Fibroblast of skin of back (primary cell): ENCODE measurements around the gene ITGAX.

ENCODE experiments used
- DNase-seq: peaks from one replicate; pipeline ENCODE4 v3.0.0-alpha.2; 2013

The ITGAX gene

GRCh38 chr16:31350275-31351005, 4.5 kb upstream of the ITGAX start:
- DNase-seq = no peak

- DNase-seq = no peak
Measured at GRCh38 chr16:31351246-31351941, 3.6 kb upstream of the ITGAX start.

DNA sequence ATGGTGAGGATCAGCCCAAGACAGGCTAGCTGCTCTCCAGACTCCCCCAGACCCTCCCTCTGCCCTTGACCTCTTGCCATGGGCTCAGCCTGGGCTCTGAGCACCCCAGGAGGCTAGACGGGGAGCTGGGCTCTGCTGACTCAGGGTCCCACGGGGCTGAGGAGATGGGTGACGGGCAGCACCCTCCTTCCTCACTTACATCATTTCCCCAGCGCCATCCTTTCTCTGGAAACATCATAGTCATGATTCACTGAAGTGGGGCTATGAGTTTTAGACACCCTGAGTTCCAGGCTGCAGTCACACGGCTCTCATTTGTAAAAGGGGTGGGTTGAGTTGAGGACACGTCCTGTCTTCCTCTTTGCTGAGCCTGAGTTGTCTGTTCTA, 3.0 kb upstream of the ITGAX start:
- no peak for DNase-seq

DNA sequence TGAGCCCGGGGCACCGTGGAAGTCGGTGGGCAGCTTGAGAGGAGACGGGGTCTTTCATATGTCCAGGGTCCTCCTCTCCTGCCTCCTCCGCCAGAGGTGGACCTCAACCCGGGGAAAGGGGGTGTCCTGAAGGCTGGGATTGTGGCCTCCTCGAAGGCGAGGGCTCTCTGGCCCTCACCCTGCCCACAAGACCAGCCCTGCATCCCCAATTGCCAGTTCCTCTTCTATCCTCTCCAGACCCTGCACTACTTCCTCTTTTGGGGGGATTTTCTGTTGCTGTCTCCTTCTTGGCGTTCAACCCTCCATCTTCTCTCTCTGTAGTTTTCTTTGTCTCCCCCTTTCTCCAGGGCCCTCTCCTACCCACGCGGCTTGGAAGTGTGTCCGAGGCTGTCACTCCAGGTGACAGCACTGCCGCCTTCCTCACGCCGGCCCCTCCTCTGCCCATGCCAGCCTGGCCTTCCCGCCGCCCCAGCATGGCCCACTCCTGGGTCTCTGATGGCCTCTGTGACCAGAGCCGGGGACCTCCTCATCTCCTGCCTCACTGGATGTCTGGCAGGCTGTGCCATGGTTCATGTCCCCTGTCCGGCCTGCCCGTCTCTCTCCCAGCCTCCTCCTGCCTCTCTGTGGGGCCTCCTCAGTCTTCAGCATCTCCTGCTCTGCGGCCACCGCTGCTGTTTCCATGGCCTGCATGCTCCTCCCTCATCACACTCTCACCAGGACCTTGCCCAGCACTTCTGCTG, 2.4 kb upstream of the ITGAX start:
- no peak for DNase-seq

DNA sequence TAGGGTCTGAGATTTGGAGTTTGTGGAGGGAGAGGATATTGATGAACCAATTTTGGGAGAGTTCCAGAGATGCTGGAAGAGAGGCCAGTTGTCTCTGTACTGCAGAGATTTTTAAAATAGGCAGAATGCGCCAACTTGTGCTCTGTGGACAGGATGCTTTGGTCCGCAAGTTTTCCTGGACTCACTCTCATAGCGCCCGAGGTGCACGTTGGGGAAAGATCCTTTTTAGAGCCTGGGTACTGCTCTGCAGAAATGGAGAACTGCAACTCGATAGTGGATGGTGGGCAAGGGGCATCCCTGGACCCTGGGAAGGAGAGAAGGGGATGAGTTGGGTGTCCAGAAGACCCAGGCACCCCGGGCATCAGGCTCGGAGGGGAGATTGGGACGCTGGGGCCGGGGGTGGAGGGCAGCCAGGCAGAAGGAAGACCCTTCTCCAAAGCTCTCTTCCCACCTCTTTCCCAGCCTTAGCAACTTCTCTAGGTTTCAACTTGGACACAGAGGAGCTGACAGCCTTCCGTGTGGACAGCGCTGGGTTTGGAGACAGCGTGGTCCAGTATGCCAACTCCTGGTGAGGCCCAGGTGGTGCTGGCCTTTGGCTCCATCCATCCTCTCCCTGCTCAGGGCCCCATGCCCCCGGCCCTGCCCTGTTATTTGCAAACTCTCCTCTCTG, 590 bp downstream of the ITGAX start:
- no peak for DNase-seq

- DNase-seq = no peak
Measured at GRCh38 chr16:31356566-31357323, 1.8 kb downstream of the ITGAX start.

DNA sequence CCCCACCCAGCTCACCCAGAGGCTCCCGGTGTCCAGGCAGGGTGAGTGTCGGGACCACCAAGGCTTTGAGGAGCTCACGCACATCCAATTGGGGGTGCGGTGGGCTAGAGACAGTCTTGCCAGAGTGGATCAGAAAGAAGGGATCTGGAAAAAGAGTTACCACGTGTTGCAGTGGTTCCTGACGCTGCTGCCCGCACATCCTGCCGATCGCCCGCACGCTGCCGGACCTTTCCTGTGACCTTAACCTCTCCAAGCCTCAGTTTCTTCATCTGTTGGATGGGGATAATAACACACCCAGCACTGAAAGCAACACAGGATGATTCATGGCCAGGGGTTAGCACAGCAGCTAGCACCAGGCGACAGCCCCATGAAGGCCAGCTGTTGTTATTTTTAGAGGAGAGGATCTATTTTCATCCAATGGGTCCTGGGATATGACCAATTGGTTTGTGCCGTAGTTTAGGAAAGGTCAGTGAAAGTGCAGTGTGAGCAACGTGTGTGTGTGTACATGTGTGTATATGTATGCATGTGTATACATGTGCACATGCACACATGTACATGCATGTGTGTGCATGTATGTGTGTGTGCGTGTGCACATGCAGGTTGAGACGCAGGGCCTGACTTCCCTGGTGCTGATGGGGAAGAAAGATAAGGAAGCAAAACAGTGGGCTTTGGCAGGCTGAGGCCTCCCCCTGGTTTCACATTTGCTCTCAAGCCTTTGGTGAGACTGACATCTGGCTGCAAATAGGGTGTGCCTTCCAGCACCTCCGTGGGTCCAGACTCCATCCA, 2.5 kb downstream of the ITGAX start:
- no peak for DNase-seq

GRCh38 chr16:31360251-31360650, 5.3 kb downstream of the ITGAX start:
- DNase-seq = no peak

- DNase-seq = no peak
Measured at GRCh38 chr16:31361201-31362110, 6.5 kb downstream of the ITGAX start.

DNA sequence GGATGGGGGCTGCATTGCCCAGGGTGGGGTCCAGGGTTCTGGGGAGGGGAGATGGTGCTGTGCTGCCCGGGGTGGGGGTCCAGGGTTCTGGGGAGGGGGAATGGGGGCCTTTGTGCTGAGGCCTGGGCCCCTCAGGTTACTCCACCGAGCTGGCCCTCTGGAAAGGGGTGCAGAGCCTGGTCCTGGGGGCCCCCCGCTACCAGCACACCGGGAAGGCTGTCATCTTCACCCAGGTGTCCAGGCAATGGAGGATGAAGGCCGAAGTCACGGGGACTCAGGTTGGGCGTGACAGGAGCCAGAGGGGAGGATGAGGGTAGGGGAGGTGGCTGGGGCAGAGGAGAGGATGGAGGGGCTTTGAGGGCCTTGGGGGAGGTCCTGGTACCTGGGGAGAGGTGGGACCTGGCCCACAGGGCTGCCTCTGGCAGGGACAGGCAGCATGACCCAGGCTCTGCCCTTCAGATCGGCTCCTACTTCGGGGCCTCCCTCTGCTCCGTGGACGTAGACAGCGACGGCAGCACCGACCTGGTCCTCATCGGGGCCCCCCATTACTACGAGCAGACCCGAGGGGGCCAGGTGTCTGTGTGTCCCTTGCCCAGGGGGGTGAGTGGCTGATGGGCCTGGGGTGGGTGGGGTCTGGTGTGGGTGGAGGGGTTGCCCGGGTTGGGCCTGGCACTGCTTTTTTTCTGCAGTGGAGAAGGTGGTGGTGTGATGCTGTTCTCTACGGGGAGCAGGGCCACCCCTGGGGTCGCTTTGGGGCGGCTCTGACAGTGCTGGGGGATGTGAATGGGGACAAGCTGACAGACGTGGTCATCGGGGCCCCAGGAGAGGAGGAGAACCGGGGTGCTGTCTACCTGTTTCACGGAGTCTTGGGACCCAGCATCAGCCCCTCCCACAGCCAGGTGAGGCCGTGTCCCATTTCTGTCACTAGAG, 7.8 kb downstream of the ITGAX start:
- DNase-seq = no peak

- no peak for DNase-seq
Measured at GRCh38 chr16:31363721-31364120, 8.7 kb downstream of the ITGAX start.

- DNase-seq = no peak
Measured at GRCh38 chr16:31364421-31364820, 9.4 kb downstream of the ITGAX start.

DNA sequence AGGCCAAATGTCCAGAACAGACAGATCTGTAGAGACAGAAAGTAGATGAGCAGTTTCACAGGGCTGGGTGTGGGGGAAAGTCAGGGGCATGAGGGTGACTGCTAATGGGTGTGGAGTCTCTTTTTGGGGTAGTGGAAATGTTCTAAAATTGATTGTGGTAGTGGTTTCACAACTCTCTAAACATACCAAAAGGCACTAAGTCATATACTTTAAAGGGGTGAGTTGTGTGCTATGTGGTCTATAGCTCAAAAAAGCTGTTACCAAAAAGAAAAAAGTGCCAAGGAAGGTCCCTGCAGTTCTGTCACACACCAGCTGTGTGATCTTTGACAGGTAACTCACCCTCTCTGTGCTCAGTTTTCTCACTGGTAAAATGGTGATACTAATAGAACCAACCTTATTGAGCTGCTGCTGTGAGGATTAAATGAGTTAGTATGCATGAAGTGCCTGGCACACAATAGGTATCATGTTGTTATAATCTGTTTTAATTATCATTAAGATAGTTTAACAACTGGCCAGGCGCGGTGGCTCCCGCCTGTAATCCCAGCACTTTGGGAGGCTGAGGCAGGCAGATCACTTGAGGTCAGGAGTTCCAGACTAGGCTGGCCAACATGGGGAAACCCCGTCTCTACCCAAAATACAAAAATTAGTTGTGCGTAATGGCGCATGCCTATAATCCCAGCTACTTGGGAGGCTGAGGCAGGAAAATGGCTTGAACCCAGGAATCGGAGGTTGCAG, 10.3 kb downstream of the ITGAX start:
- DNase-seq = no peak

- no peak for DNase-seq
Measured at GRCh38 chr16:31367853-31368252, 12.9 kb downstream of the ITGAX start.

DNA sequence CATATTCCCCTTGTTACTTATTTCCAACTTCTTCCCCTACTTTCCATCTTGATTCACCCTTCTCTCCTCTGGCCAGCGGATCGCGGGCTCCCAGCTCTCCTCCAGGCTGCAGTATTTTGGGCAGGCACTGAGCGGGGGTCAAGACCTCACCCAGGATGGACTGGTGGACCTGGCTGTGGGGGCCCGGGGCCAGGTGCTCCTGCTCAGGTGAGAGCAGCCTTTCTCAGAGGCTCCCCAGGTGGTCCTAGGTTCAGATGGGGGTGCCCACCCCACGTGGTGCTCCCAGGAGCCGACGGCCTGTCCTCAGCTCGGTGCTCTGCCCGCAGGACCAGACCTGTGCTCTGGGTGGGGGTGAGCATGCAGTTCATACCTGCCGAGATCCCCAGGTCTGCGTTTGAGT, 16.0 kb downstream of the ITGAX start:
- DNase-seq = no peak

DNA sequence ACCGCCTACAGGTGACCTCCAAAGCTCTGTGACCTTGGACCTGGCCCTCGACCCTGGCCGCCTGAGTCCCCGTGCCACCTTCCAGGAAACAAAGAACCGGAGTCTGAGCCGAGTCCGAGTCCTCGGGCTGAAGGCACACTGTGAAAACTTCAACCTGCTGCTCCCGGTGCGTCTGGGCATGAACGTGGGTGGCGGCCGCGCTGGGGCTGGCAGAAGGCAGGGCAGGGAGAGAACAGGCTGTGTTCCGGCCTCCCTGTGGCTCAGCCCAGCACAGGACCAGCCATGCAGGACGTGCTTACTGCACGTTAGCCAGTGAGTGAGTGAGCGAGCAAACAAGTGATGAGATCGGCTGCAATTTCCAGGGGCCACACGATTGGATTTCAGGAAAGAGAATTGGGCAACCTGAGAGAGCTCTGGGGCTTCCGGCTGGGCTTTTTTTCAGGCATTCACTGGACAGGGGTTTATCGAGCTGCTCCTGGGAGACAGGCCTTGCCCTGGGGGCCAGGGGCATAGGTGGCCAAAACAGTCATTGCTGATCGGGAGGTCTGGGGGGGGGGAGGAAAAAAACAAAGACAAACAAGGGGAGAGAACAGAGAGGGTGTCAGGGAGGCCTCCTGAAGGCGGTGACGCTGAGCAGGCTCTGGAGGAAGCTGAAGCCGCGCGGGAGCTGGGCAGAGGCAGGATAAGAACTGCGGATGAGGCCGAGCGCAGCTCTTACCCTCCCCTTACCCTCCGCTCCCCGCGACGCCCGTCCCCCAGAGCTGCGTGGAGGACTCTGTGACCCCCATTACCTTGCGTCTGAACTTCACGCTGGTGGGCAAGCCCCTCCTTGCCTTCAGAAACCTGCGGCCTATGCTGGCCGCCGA, 16.9 kb downstream of the ITGAX start:
- DNase-seq = no peak

DNA sequence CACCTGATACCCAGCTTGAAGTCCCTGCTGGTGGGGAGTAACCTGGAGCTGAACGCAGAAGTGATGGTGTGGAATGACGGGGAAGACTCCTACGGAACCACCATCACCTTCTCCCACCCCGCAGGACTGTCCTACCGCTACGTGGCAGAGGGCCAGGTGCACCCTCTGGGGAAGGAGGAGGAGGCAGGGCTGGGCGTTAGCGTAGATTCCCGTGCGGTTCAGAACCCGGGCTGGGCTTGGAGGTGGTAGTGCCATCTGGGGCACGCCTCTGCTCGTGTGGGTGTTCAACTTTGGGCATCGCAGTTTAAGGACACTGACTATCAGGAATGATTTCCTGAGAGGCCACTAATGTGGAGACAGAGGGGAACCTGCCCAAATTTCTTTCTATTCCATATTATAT, 18.3 kb downstream of the ITGAX start:
- DNase-seq = no peak

GRCh38 chr16:31375231-31375630, 20.3 kb downstream of the ITGAX start:
- no peak for DNase-seq
